ENCODE results near the gene SLC7A6. TPM values are rescaled to one million over a fixed set of nuclear protein-coding genes. Genes with fewer than 3 reads are reported as not detected.

SLC7A6 gene
- total and polyA plus RNA-seq, 2 of the 13 experiments (the other 11 are each of a cell fraction or from before 2014, with no cell fraction given) = 35.8 to 70.8 TPM

DNA sequence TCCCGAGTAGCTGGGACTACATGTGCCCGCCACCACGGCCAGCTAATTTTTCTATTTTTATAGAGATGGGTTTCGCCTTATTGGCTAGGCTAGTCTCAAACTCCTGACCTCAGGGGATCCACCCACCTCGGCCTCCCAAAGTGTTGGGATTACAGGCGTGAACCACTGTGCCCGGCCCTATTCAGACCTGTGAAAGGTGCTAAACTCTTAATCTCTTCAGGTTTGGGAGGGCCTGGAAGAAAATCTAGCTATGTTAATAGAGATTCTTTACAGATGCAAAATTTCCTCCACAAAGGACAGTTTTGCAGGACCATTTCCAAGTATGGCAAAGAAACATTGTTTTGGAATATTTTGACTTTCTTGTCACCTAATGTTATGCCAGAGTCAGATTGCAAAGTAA is 22.2 kb upstream of the SLC7A6 start:
- no peak overlapping the region for H3K9ac ChIP-seq (ENCODE audit: insufficient read depth, low read depth, low read length)
- no peak for DNase-seq (ENCODE audit: low spot score)
- no peak for ATAC-seq
- ChIA-PET POLR2A (interaction anchor here (0.9 to 1.3 kb wide), 4 partner anchors 10 to 57 kb away, joined by 3 to 7 read pairs (median 3); partner anchors contain the start of gene SLC7A6), CTCF (ENCODE audit: low intra/inter-chr PET ratio, low total read pairs) (no interaction called here)
- no peaks in the 10 kb centered on the region for H3K36me3 ChIP-seq (replicated peaks in 1 of 2; ENCODE audit: control insufficient read depth in 1 of 2, insufficient read depth in 2 of 2, low read length in 2 of 2)
- TF ChIP-seq, protein P1, sequence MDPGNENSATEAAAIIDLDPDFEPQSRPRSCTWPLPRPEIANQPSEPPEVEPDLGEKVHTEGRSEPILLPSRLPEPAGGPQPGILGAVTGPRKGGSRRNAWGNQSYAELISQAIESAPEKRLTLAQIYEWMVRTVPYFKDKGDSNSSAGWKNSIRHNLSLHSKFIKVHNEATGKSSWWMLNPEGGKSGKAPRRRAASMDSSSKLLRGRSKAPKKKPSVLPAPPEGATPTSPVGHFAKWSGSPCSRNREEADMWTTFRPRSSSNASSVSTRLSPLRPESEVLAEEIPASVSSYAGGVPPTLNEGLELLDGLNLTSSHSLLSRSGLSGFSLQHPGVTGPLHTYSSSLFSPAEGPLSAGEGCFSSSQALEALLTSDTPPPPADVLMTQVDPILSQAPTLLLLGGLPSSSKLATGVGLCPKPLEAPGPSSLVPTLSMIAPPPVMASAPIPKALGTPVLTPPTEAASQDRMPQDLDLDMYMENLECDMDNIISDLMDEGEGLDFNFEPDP (CRISPR knock-in tag; conservative IDR thresholded peaks at IDR 0.05) = no peak
- TF ChIP-seq THYN1 (CRISPR knock-in tag; IDR thresholded peaks at IDR 0.05; ENCODE audit: borderline replicate concordance, low read depth) (no peak), MTF2 (CRISPR knock-in tag; IDR thresholded peaks at IDR 0.05; ENCODE audit: borderline replicate concordance) (no peak), SPEN (CRISPR knock-in tag; IDR thresholded peaks at IDR 0.05; ENCODE audit: low read depth) (no peak), NFIB (CRISPR knock-in tag; IDR thresholded peaks at IDR 0.05; ENCODE audit: borderline replicate concordance) (no peak), ZNF788 (CRISPR knock-in tag; IDR thresholded peaks at IDR 0.05; ENCODE audit: borderline replicate concordance) (no peak), ZNF460 (CRISPR knock-in tag; IDR thresholded peaks at IDR 0.05; ENCODE audit: borderline replicate concordance) (peak; percentile 2; the same call in 1 of the 2 replicates), IRX3 (CRISPR knock-in tag; IDR thresholded peaks at IDR 0.05; ENCODE audit: borderline replicate concordance, low read depth) (no peak)
- intact Hi-C loops (cut with micrococcal nuclease; ENCODE audit: unreplicated experiment) = no loop called here
- FAIRE-seq = no peak
- H3K27me3 ChIP-seq (ENCODE audit: control insufficient read depth in 1 of 2, insufficient read depth in 2 of 2, low read length in 2 of 2) = no peaks in the 10 kb centered on the region; a peak in 1 of 5 replicates
- H3K79me2 ChIP-seq (ENCODE audit: insufficient read depth, low read length) = no peaks in the 10 kb centered on the region
- H3K9me3 ChIP-seq (ENCODE audit: low read length) = no peaks in the 10 kb centered on the region
- no peak overlapping the region for H3K4me2 ChIP-seq (ENCODE audit: low read depth, low read length)
- H3K27ac ChIP-seq (ENCODE audit: extremely low read length, insufficient read depth, low read length) = no peak overlapping the region
- H3K4me3 ChIP-seq (replicated peaks in 1 of 3; ENCODE audit: insufficient read depth in 1 of 3, low read depth in 2 of 3, low read length in 3 of 3) = no peak overlapping the region
- no peaks in the 10 kb centered on the region for H4K20me1 ChIP-seq (ENCODE audit: insufficient read depth, low read length)
- BruUV-seq (replicated peaks) = no TSS peak
- WGBS (ENCODE audit: low lambda C conversion rate) = 85% methylated on average over 7 of the region's 7 CpGs
- no peak overlapping the region for H2AFZ ChIP-seq (ENCODE audit: low read length)
- in situ Hi-C loops (cut with HindIII; ENCODE audit: extremely low pct_ligation_motif_present, low pct_unique_long_range_greater_than_20kb) = no loop called here
- H3K4me1 ChIP-seq (ENCODE audit: insufficient read depth, low read length) = peaks cover 47% of the 10 kb centered on the region
